OCI-LY7 (cell line): ENCODE measurements around the gene GNAQ.

ENCODE experiments used
- EZH2phosphoT487 ChIP-seq: fragments of 200-600 bp; sonication (generic); IDR thresholded peaks from 2 replicates; pipeline ENCODE4 v1.6.1; 2018; ENCODE audit warnings: low read depth, borderline replicate concordance, mild to moderate bottlenecking, mixed run types, antibody characterized with exemption, low read length, moderate library complexity, mixed read lengths
- TF ChIP-seq, protein P1 (sequence below): fragments of 200-600 bp; sonication (generic); conservative IDR thresholded peaks from 2 replicates; pipeline ENCODE4 v1.5.1; 2014; ENCODE audit warnings: mild to moderate bottlenecking, antibody characterized with exemption, low read length, moderate library complexity, mixed read lengths

DNA sequence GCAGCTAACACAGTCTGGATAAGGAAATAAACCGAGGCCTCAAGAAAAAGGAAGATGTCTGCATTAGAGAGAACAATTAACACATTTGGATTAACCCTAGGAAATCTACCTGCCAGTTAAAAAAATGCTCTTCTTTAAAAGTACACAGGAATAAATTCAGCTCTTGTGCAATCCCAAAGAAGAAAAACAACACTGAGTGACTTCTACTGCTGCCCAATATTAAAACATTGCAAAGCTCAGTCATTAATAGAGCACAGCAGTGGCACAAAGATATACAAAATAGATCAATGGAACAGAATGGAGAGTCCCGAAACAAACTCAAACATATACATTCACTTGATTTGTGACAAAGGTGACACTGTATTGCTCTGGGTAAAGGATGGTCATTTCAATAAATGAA lies 119.7 kb downstream of the GNAQ start:
- TF ChIP-seq EZH2phosphoT487, result no peak
- TF ChIP-seq, protein P1, sequence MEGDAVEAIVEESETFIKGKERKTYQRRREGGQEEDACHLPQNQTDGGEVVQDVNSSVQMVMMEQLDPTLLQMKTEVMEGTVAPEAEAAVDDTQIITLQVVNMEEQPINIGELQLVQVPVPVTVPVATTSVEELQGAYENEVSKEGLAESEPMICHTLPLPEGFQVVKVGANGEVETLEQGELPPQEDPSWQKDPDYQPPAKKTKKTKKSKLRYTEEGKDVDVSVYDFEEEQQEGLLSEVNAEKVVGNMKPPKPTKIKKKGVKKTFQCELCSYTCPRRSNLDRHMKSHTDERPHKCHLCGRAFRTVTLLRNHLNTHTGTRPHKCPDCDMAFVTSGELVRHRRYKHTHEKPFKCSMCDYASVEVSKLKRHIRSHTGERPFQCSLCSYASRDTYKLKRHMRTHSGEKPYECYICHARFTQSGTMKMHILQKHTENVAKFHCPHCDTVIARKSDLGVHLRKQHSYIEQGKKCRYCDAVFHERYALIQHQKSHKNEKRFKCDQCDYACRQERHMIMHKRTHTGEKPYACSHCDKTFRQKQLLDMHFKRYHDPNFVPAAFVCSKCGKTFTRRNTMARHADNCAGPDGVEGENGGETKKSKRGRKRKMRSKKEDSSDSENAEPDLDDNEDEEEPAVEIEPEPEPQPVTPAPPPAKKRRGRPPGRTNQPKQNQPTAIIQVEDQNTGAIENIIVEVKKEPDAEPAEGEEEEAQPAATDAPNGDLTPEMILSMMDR, result no peak
